Ascending aorta (tissue), 2 donors: ENCODE results near the gene TRAF2. TPM values are rescaled to one million over a fixed set of nuclear protein-coding genes. Genes with fewer than 3 reads are reported as not detected.
"Not testable (repeated sequence)": the region's sequence is repeated elsewhere in the genome, so short reads cannot be mapped to it uniquely, and the experiment has no call there.

Experiments used
- DNase-seq, 2 donors: peaks; one replicate each; pipeline ENCODE4 v3.0.0-alpha.2; 2019; ENCODE audit warnings: low spot score in 2 of 2
- H3K27ac ChIP-seq, 2 donors: fragments of 200-600 bp; sonication (generic); one replicate each; pipeline ENCODE4 v1.5.1; 2016 to 2017; ENCODE audit warnings: mild to moderate bottlenecking in 1 of 2
- H3K27me3 ChIP-seq: fragments of 200-600 bp; sonication (generic); one replicate; pipeline ENCODE4 v1.5.1; 2017
- H3K36me3 ChIP-seq, 2 donors: fragments of 200-600 bp; sonication (generic); one replicate each; pipeline ENCODE4 v1.5.1; 2016
- H3K4me1 ChIP-seq, 2 donors: fragments of 200-600 bp; sonication (generic); one replicate each; pipeline ENCODE4 v1.5.1; 2016 to 2017; ENCODE audit warnings: mild to moderate bottlenecking in 1 of 2
- H3K4me3 ChIP-seq, 2 donors: fragments of 200-600 bp; sonication (generic); one replicate each; pipeline ENCODE4 v1.5.1; 2016 to 2017; ENCODE audit warnings: mild to moderate bottlenecking in 1 of 2
- H3K9me3 ChIP-seq, 2 donors: fragments of 200-600 bp; sonication (generic); one replicate each; pipeline ENCODE4 v1.5.1; 2016
- intact Hi-C: fragments of 100-400 bp; cut with DNase I; formaldehyde crosslinking; loops from one replicate; pipeline ENCODE4 v1.15.1; 2023
- total RNA-seq: library from RNA; depleted of rRNA; stranded (reverse); fragments of >200 nt; gene quantifications from one replicate; pipeline ENCODE4 v1.1.0, GENCODE V29; 2016
- TF ChIP-seq, protein P1 (sequence below), 3 experiments: fragments of 200-600 bp in 2 of 3; fragments of 450-650 bp in 1 of 3; sonication (generic) in 2 of 3; IDR thresholded peaks; one replicate each; pipeline ENCODE4 v1.5.1; 2016 to 2019; ENCODE audit warnings: antibody characterized with exemption in 3 of 3, mild to moderate bottlenecking in 1 of 3, moderate library complexity in 1 of 3

TRAF2 gene
- total RNA-seq, 1 donor from 2014 or later: 4.4 TPM

DNA sequence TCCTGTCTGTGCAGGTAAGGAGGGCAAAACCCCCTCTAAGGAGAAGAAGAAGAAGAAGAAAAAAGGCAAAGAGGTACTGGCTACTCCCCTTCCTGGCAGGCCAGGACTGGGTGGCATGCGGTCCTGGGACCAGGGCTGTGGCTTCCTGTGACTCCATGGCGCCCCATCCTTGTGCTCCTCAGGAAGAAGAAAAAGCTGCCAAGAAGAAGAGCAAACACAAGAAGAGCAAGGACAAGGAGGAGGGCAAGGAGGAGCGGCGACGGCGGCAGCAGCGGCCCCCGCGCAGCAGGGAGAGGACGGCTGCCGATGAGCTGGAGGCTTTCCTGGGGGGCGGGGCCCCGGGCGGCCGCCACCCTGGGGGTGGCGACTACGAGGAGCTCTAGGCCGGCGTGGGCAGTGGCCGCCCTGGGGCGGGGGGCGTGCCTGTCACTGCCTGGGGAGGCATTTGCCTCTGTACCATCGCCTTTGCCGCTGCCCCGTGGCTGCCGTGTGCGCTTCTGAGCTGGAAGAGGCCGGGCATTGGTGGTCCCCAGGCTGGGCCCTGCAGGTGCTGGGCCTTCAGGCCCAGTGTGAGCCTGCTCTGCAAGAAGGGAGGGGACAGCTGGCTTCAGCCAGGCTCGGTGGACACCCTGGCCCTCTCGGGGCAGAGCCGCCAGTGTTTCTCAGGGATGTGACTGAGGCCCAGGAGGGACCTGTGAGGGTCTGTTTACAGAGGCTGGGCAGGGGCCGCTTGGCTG is 46.0 kb upstream of the TRAF2 start:
- peaks cover 3 to 22% of the 10 kb centered on the region in 2 donors for H3K4me1 ChIP-seq

DNA sequence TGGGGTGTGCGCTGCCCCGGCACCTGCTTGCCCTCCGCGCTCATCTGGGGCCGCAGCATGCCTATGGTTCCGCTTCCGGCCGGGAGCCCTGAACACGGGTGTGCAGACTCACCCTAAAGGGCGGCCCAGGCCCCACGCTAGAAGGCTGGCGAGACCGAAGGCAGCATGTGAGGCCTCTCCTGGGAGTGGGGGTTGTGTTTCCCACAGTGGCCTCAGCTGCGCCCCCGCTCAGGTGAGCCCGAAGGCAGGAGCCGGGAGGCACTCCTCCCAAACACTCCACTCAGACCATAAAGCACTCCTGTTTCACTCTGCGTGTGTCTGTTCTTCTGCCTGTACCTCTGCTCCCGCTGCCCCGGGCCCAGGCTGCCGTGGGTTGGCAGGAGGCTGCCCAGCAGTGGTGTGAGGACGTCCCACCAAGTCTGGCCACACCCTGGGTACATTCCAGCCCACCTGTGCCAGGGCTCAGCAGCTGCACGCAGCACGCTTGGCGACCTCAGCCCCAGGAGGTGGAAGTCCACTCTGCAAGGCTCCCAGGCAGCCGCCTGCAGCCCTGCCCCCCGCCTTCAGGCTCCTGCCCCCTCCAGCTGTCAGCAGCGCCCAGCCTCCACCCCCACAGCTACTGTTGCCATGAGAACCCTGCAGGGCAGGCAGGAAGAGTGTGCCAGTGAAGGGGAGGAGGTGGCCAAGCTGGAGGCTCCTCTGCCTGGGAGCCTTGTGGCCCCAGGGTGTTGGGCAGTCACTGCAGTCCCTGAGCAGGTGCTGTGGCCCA is 45.3 kb upstream of the TRAF2 start:
- peak in 1 of 2 donors; percentile 64 for DNase-seq
- peaks cover 22% of the 10 kb centered on the region for H3K27me3 ChIP-seq
- TF ChIP-seq, protein P1, sequence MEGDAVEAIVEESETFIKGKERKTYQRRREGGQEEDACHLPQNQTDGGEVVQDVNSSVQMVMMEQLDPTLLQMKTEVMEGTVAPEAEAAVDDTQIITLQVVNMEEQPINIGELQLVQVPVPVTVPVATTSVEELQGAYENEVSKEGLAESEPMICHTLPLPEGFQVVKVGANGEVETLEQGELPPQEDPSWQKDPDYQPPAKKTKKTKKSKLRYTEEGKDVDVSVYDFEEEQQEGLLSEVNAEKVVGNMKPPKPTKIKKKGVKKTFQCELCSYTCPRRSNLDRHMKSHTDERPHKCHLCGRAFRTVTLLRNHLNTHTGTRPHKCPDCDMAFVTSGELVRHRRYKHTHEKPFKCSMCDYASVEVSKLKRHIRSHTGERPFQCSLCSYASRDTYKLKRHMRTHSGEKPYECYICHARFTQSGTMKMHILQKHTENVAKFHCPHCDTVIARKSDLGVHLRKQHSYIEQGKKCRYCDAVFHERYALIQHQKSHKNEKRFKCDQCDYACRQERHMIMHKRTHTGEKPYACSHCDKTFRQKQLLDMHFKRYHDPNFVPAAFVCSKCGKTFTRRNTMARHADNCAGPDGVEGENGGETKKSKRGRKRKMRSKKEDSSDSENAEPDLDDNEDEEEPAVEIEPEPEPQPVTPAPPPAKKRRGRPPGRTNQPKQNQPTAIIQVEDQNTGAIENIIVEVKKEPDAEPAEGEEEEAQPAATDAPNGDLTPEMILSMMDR (IDR thresholded peaks at IDR 0.05): no peak
- H3K4me1 ChIP-seq: peaks cover 3 to 22% of the 10 kb centered on the region in 2 donors
- H3K4me3 ChIP-seq: no peak overlapping the region
- H3K27ac ChIP-seq: no peak overlapping the region
- H3K9me3 ChIP-seq: no peaks in the 10 kb centered on the region
- peaks cover 13 to 44% of the 10 kb centered on the region in 2 donors for H3K36me3 ChIP-seq
- intact Hi-C loops: no loop called here

More for the DNA sequence above, 46.0 kb upstream of the TRAF2 start:
- intact Hi-C loops: no loop called here
- H3K36me3 ChIP-seq: peaks cover 17 to 51% of the 10 kb centered on the region in 2 donors
- H3K4me3 ChIP-seq: no peak overlapping the region
- H3K9me3 ChIP-seq: no peaks in the 10 kb centered on the region
- H3K27ac ChIP-seq: no peak overlapping the region
- TF ChIP-seq, protein P1 (IDR thresholded peaks at IDR 0.05): no peak
- H3K27me3 ChIP-seq: peaks cover 15% of the 10 kb centered on the region
- DNase-seq: no peak

DNA sequence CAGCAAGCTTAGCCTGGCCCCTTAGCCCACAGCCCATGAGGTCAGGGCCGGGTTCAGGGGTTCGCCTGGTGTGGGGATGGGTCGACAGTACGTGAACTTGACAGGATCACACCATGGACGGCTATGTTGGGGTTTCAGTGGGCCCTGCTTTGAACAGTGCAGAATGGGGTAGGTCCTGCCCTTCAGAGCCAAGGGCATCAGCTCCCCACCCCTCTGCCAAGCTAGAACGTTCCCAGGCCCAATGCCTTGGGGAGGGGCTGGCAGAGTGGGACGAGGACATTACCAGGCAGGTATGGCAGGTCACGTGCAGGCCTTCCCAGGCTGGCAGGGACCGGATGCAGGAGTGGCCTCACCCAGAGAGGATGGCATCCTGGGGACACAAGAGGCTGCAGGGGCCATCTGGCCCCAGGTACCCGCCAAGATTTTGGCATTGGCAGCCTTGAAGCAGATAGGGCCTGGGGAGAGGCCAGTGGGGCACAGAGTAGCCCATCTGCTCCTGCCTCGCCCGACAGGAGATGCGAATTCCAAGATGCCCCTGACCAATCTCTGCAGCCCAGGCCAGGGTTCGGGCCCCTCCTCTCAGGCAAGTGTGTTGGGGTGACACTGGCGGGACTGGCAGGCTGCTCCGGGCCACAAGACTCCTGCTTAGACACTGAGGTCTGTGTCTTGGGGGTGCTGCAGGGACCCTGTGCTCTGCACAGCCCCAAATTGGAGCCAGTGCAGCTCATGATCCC is 44.5 kb upstream of the TRAF2 start:
- Histone ChIP-seq H3K4me3 (peak overlapping the region; percentile 49 to 71), H3K36me3 (peaks cover 13 to 37% of the 10 kb centered on the region in 2 donors), H3K27me3 (peaks cover 28% of the 10 kb centered on the region), H3K4me1 (peaks cover 3 to 26% of the 10 kb centered on the region in 2 donors)
- H3K9me3 ChIP-seq, H3K27ac ChIP-seq, intact Hi-C loops: not testable (repeated sequence)
- DNase-seq: peak in 1 of 2 donors; percentile 62

DNA sequence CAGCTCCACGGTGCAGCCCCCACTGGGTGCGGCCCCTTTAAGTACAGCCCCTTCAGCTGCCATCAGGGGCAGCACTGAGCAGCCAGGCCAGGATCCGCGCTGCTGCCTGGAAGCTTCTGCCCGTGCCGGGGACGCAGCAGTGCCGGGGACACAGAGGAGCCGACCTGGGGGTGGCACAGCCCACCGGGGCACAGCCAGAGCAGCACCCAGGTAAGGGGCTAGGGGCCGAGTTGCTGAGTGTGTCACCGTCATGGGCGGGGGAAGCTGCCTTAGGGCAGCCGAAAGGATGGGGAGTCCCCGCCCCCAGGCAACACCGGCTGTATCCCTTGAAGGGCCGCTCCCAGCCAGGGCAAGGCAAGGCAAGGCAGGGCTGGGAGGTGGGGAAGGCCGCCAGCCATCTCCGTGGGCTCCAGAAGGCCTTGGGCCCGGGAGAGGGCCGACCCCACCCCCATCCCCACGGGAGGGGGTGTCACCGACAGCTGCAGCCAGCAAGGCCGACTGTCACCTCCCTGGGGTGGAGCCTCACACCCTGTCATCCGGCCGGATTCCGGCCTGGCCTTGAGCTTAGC is 43.9 kb upstream of the TRAF2 start, which contains the start of gene AJM1:
Gene AJM1, plus strand, starts transcription at position 99 of the 569 bp plus-strand sequence. CDS start 1,937 bp downstream, outside the sequence.
- Histone ChIP-seq H3K36me3 (peaks cover 13 to 34% of the 10 kb centered on the region in 2 donors), H3K4me3 (peak within 1 kb of the TSS; percentile 49 to 71), H3K27me3 (peaks cover 34% of the 10 kb centered on the region), H3K4me1 (peaks cover 3 to 31% of the 10 kb centered on the region in 2 donors), H3K27ac (peak within 1 kb of the TSS in 1 of 2 donors; percentile 58)
- H3K9me3 ChIP-seq, intact Hi-C loops: not testable (repeated sequence)
- DNase-seq: peak in 1 of 2 donors; percentile 86
- TF ChIP-seq, protein P1 (IDR thresholded peaks at IDR 0.05): peak; percentile 77 to 96 (median 95)

DNA sequence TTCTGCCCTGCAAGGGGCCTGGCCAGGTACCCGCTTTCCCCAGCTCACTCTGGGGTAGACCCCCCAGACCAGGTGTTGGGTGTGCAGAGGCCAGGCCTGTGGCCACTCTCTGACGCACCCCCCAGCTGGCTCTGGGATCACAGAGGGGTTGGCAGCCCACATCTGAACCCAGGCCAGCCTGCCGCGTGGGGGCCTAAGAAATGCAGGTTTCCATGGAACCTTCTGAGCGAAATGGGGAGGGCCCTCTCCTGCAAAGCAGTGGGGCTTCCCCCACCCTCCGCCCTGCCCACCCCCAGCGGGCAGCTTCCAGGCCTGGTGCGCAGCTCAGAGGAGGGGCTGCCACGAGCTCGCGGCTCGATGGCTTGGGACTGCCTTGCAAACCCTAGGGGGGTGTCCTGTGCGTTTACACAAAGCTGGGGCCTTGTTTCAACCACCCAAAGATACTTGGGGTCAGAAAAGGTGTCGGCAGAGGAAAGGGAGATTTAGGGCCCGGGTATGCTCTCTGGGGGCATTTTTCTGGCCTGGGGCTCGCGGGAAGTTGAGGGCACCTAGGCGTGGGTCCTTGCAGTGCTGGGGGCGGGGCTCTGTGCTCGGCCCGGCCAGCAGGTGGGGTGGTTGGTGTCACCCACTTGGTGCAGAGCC is 43.0 kb upstream of the TRAF2 start:
- not testable (repeated sequence) for DNase-seq, H3K27ac ChIP-seq

More for the DNA sequence above, 43.0 kb upstream of the TRAF2 start:
- H3K36me3 ChIP-seq: peaks cover 13 to 26% of the 10 kb centered on the region in 2 donors
- peak overlapping the region in 1 of 2 donors; percentile 71 for H3K4me3 ChIP-seq
- intact Hi-C loops, H3K9me3 ChIP-seq: not testable (repeated sequence)
- H3K27me3 ChIP-seq: peaks cover 34% of the 10 kb centered on the region
- H3K4me1 ChIP-seq: peaks cover 3 to 32% of the 10 kb centered on the region in 2 donors
